AG04449 (cell line): ENCODE results near the gene DDX54.
A peak's percentile ranks its signal among the peaks of the same experiment; 100 is the strongest.

Source experiments
- CTCF ChIA-PET: fragments of 350-600 bp; formaldehyde crosslinking; extraction: SDS; loops from one replicate; lab custom pipeline; 2021; ENCODE audit warnings: antibody characterized with exemption; lab: Yijun Ruan, JAX
- POLR2A ChIA-PET: fragments of 400-600, 350-600 bp; formaldehyde crosslinking; extraction: SDS; loops from one replicate; lab custom pipeline; 2020; ENCODE audit warnings: antibody characterized with exemption, inconsistent platforms; lab: Yijun Ruan, JAX
- DNase-seq: peaks from one replicate; pipeline ENCODE4 v3.0.0-alpha.2; 2010; ENCODE audit warnings: low read depth, low spot score
- H3K4me3 ChIP-seq: 2 replicates; pipeline ENCODE4 v1.5.1; 2011; ENCODE audit warnings: low read depth, mild to moderate bottlenecking, control low read depth, low read length
- CTCF ChIP-seq: IDR thresholded peaks from one replicate; pipeline ENCODE4 v1.5.1; 2011; ENCODE audit warnings: mild to moderate bottlenecking, moderate library complexity, low read length, control low read depth, inconsistent platforms; ENCODE audit not compliant: insufficient read depth; ENCODE audit errors: missing control alignments

The DDX54 gene

GRCh38 chr12:113191227-113191626, 5.9 kb upstream of the DDX54 start:
- DNase-seq = no peak
- no peak for TF ChIP-seq CTCF
- ChIA-PET POLR2A (no interaction called here), CTCF (interaction anchor here (1.0 kb wide), 1 partner anchor 234 kb away, joined by 3 read pairs; no protein-coding TSS in a partner anchor)
- no peak overlapping the region for H3K4me3 ChIP-seq

- no peak overlapping the region for H3K4me3 ChIP-seq
- DNase-seq = no peak
- ChIA-PET POLR2A (no interaction called here), CTCF (no interaction called here)
- TF ChIP-seq CTCF = no peak
These were observed 5.5 kb upstream of the DDX54 start for GRCh38 chr12:113190761-113191160.

- ChIA-PET CTCF (interaction anchor here (0.7 kb wide), 2 partner anchors 17 to 118 kb away, joined by 3 to 4 read pairs; no protein-coding TSS in a partner anchor), POLR2A (no interaction called here)
- no peak overlapping the region for H3K4me3 ChIP-seq
- no peak for DNase-seq
- no peak for TF ChIP-seq CTCF
These were observed 4.1 kb upstream of the DDX54 start for GRCh38 chr12:113189361-113189760.

- TF ChIP-seq CTCF = no peak
- POLR2A ChIA-PET = no interaction called here
- no peak for DNase-seq
- CTCF ChIA-PET = interaction anchor here (0.9 to 5.0 kb wide), 4 partner anchors 9 to 238 kb away, joined by 3 to 39 read pairs (median 16); no protein-coding TSS in a partner anchor
- H3K4me3 ChIP-seq = peak overlapping the region; percentile 87
These were observed 1.5 kb upstream of the DDX54 start for GRCh38 chr12:113186666-113187325.

- POLR2A ChIA-PET = interaction anchor here (0.7 to 1.7 kb wide), 2 partner anchors 9 to 85 kb away, joined by 3 to 9 read pairs; no protein-coding TSS in a partner anchor
- no peak for DNase-seq
- TF ChIP-seq CTCF = no peak
- peak overlapping the region; percentile 87 for H3K4me3 ChIP-seq
- CTCF ChIA-PET = interaction anchor here (0.5 to 5.0 kb wide), 3 partner anchors 10 to 42 kb away, joined by 3 to 39 read pairs (median 27); no protein-coding TSS in a partner anchor
These were observed 721 bp upstream of the DDX54 start for GRCh38 chr12:113186033-113186365.

GRCh38 chr12:113184900-113185179, 438 bp downstream of the DDX54 start:
- peak overlapping the region; percentile 87 for H3K4me3 ChIP-seq
- ChIA-PET POLR2A (interaction anchor here (0.5 to 1.7 kb wide), 6 partner anchors 10 to 178 kb away, joined by 3 to 9 read pairs (median 4); no protein-coding TSS in a partner anchor), CTCF (interaction anchor here (1.6 to 5.0 kb wide), 3 partner anchors 11 to 140 kb away, joined by 3 to 39 read pairs (median 27); no protein-coding TSS in a partner anchor)
- TF ChIP-seq CTCF = no peak
- DNase-seq = peak; percentile 54
